Transverse colon (tissue), 3 donors: ENCODE results near the gene ATP9B.

Source experiments
- EP300 ChIP-seq: sonication (generic); formaldehyde crosslinking; IDR thresholded peaks from one replicate; pipeline ENCODE4 v1.6.1; 2017; ENCODE audit warnings: antibody characterized with exemption, low read depth
- POLR2A ChIP-seq: fragments of 450-650 bp; IDR thresholded peaks from one replicate; pipeline ENCODE4 v1.6.1; 2016; ENCODE audit warnings: antibody characterized with exemption, mild to moderate bottlenecking, moderate library complexity
- TF ChIP-seq, protein P1 (sequence below), 5 experiments: fragments of 200-600 bp in 3 of 5; fragments of 450-650 bp in 2 of 5; sonication (generic) in 3 of 5; IDR thresholded peaks; 1 replicate in 2 of 5; 2 replicates in 3 of 5; pipeline ENCODE4 v1.5.1; 2016 to 2017; ENCODE audit warnings: antibody characterized with exemption in 5 of 5, inconsistent platforms in 3 of 5, mild to moderate bottlenecking in 2 of 5, moderate library complexity in 1 of 5

DNA sequence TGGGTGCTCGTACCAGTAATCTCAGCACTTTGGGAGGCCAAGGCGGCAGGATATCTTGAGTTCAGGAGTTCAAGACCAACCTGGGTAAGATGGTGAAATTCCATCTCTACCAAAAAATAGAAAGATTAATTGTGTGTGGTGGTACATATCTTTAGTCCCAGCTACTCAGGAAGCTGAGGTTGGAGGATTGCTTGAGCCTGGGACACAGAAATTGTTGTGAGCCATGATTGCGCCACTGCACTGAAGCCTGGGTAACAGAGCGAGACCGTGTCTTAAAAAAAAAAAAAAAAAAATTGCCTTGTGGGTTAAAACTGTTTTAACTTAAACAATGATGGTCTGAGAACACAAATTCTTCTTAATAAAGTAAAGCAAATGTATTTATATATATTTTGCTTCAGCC, 49.6 kb downstream of the ATP9B start:
- no peak for TF ChIP-seq POLR2A
- TF ChIP-seq, protein P1, sequence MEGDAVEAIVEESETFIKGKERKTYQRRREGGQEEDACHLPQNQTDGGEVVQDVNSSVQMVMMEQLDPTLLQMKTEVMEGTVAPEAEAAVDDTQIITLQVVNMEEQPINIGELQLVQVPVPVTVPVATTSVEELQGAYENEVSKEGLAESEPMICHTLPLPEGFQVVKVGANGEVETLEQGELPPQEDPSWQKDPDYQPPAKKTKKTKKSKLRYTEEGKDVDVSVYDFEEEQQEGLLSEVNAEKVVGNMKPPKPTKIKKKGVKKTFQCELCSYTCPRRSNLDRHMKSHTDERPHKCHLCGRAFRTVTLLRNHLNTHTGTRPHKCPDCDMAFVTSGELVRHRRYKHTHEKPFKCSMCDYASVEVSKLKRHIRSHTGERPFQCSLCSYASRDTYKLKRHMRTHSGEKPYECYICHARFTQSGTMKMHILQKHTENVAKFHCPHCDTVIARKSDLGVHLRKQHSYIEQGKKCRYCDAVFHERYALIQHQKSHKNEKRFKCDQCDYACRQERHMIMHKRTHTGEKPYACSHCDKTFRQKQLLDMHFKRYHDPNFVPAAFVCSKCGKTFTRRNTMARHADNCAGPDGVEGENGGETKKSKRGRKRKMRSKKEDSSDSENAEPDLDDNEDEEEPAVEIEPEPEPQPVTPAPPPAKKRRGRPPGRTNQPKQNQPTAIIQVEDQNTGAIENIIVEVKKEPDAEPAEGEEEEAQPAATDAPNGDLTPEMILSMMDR (IDR thresholded peaks at IDR 0.05), result no peak
- no peak for TF ChIP-seq EP300
